Endodermal cell (in vitro differentiated cells): ENCODE results near the gene VIT. TPM values are rescaled to one million over a fixed set of nuclear protein-coding genes. Genes with fewer than 3 reads are reported as not detected.

Source experiments
- DNase-seq: peaks from one replicate; pipeline ENCODE4 v3.0.0-alpha.2; 2017
- H3K27ac ChIP-seq: 2 replicates; pipeline ENCODE4 v1.5.1; 2013; ENCODE audit warnings: mild to moderate bottlenecking, low read depth, low read length, moderate library complexity
- H3K27me3 ChIP-seq: 2 replicates; pipeline ENCODE4 v1.6.1; 2013; ENCODE audit warnings: mild to moderate bottlenecking, low read length, moderate library complexity; ENCODE audit not compliant: insufficient read depth, control insufficient read depth, poor library complexity, severe bottlenecking
- H3K36me3 ChIP-seq: 2 replicates; pipeline ENCODE4 v1.7.0; 2013; ENCODE audit warnings: mild to moderate bottlenecking, low read length, moderate library complexity; ENCODE audit not compliant: control insufficient read depth, insufficient read depth
- H3K4me1 ChIP-seq: one replicate; pipeline ENCODE4 v1.7.0; 2013; ENCODE audit warnings: low read length; ENCODE audit not compliant: control insufficient read depth, insufficient read depth
- H3K4me3 ChIP-seq: 2 replicates; pipeline ENCODE4 v1.5.1; 2013; ENCODE audit warnings: mild to moderate bottlenecking, low read length, moderate library complexity
- H3K9ac ChIP-seq: 2 replicates; pipeline ENCODE4 v1.6.1; 2013; ENCODE audit warnings: mild to moderate bottlenecking, low read length, moderate library complexity; ENCODE audit not compliant: poor library complexity, severe bottlenecking; ENCODE audit errors: extremely low read depth
- H3K9me3 ChIP-seq: 2 replicates; pipeline ENCODE4 v1.6.1; 2013; ENCODE audit warnings: mild to moderate bottlenecking, low read length, moderate library complexity; ENCODE audit not compliant: control insufficient read depth
- H3K27ac Mint-ChIP-seq: 2 replicates; pipeline ENCODE4 v1.8.0; 2020; ENCODE audit warnings: mixed read lengths
- H3K27me3 Mint-ChIP-seq: 2 replicates; pipeline ENCODE4 v1.8.0; 2021; ENCODE audit warnings: mild to moderate bottlenecking, mixed read lengths; ENCODE audit not compliant: insufficient read depth
- H3K36me3 Mint-ChIP-seq: 2 replicates; pipeline ENCODE4 v1.8.0; 2020; ENCODE audit warnings: low read depth, mixed read lengths
- H3K4me1 Mint-ChIP-seq: 2 replicates; pipeline ENCODE4 v1.8.0; 2020; ENCODE audit warnings: mixed read lengths
- H3K4me3 Mint-ChIP-seq: 2 replicates; pipeline ENCODE4 v1.8.0; 2020; ENCODE audit warnings: mild to moderate bottlenecking, moderate library complexity, mixed read lengths
- H3K9me3 Mint-ChIP-seq: 2 replicates; pipeline ENCODE4 v1.8.0; 2020; ENCODE audit warnings: mild to moderate bottlenecking, mixed read lengths
- CTCF ChIP-seq: fragments of 200-600 bp; sonication (generic); conservative IDR thresholded peaks from 2 replicates; pipeline ENCODE4 v1.5.0; 2021; ENCODE audit warnings: antibody characterized with exemption, mild to moderate bottlenecking
- WGBS, 2 experiments: methylation state at CpG; one replicate each; pipeline versions ENCODE4 v1.1.5 to v1.1.7; 2013; ENCODE audit warnings: missing lambda C conversion rate in 2 of 2, mixed read lengths in 1 of 2; ENCODE audit not compliant: insufficient coverage in 1 of 2, insufficient read length in 1 of 2; 5-methylcytosine and 5-hydroxymethylcytosine counted together
- total RNA-seq, 2 donors: library from RNA; stranded (reverse); fragmentation: NEBNext Ultra II Directional in 1 of 2; extraction: Animal tissue kit (Norgen Biotek cat#: 25700) in 1 of 2; gene quantifications; 2 replicates in 1 of 2; 3 replicates in 1 of 2; pipeline ENCODE4 v1.2.1, GENCODE V29; 2021

VIT gene
- total RNA-seq, 2 donors from 2014 or later: 0.53 TPM; not detected in 1

GRCh38 chr2:36800381-36800780 is 103.9 kb downstream of the VIT start:
- Mint-ChIP-seq H3K4me1 (no peaks in the 10 kb centered on the region), H3K9me3 (no peaks in the 10 kb centered on the region), H3K4me3 (no peak overlapping the region), H3K27me3 (peaks cover 3% of the 10 kb centered on the region), H3K36me3 (no peaks in the 10 kb centered on the region), H3K27ac (no peak overlapping the region)
- no peak overlapping the region for H3K27ac ChIP-seq
- no peak overlapping the region for H3K9ac ChIP-seq
- no peaks in the 10 kb centered on the region for H3K4me1 ChIP-seq
- no peaks in the 10 kb centered on the region for H3K9me3 ChIP-seq
- no peaks in the 10 kb centered on the region for H3K36me3 ChIP-seq
- WGBS, 2 experiments: 87 to 90% methylated on average over 3 to 11 of the region's 11 CpGs
- DNase-seq: no peak
- no peak overlapping the region for H3K4me3 ChIP-seq
- no peaks in the 10 kb centered on the region for H3K27me3 ChIP-seq
- no peak for TF ChIP-seq CTCF

GRCh38 chr2:36801088-36801487 is 104.6 kb downstream of the VIT start:
- Mint-ChIP-seq H3K27ac (no peak overlapping the region), H3K36me3 (no peaks in the 10 kb centered on the region), H3K27me3 (peaks cover 3% of the 10 kb centered on the region), H3K4me1 (no peaks in the 10 kb centered on the region), H3K4me3 (no peak overlapping the region), H3K9me3 (no peaks in the 10 kb centered on the region)
- Histone ChIP-seq H3K27ac (no peak overlapping the region), H3K9ac (no peak overlapping the region), H3K9me3 (no peaks in the 10 kb centered on the region), H3K27me3 (no peaks in the 10 kb centered on the region), H3K4me3 (no peak overlapping the region), H3K4me1 (no peaks in the 10 kb centered on the region), H3K36me3 (no peaks in the 10 kb centered on the region)
- TF ChIP-seq CTCF: no peak
- 81% methylated on average over 6 of the region's 6 CpGs; no CpG with 5 or more reads in 1 of the 2 experiments for WGBS, 2 experiments
- no peak for DNase-seq

- no peaks in the 10 kb centered on the region for H3K27me3 Mint-ChIP-seq
- 94 to 95% methylated on average over 3 of the region's 3 CpGs for WGBS, 2 experiments
Measured at GRCh38 chr2:36802952-36803351, 106.4 kb downstream of the VIT start.

More at GRCh38 chr2:36802952-36803351, 106.4 kb downstream of the VIT start:
- Histone ChIP-seq H3K4me3 (no peak overlapping the region), H3K27ac (no peak overlapping the region), H3K9ac (no peak overlapping the region), H3K27me3 (no peaks in the 10 kb centered on the region), H3K9me3 (no peaks in the 10 kb centered on the region), H3K4me1 (no peaks in the 10 kb centered on the region), H3K36me3 (no peaks in the 10 kb centered on the region)
- Mint-ChIP-seq H3K27ac (no peak overlapping the region), H3K4me3 (no peak overlapping the region), H3K4me1 (no peaks in the 10 kb centered on the region), H3K9me3 (no peaks in the 10 kb centered on the region), H3K36me3 (no peaks in the 10 kb centered on the region)
- TF ChIP-seq CTCF: no peak
- no peak for DNase-seq
